Measurements from ENCODE around the gene NINJ2.
"Not testable (repeated sequence)": the region's sequence is repeated elsewhere in the genome, so short reads cannot be mapped to it uniquely, and the experiment has no call there.

The NINJ2 gene

DNA sequence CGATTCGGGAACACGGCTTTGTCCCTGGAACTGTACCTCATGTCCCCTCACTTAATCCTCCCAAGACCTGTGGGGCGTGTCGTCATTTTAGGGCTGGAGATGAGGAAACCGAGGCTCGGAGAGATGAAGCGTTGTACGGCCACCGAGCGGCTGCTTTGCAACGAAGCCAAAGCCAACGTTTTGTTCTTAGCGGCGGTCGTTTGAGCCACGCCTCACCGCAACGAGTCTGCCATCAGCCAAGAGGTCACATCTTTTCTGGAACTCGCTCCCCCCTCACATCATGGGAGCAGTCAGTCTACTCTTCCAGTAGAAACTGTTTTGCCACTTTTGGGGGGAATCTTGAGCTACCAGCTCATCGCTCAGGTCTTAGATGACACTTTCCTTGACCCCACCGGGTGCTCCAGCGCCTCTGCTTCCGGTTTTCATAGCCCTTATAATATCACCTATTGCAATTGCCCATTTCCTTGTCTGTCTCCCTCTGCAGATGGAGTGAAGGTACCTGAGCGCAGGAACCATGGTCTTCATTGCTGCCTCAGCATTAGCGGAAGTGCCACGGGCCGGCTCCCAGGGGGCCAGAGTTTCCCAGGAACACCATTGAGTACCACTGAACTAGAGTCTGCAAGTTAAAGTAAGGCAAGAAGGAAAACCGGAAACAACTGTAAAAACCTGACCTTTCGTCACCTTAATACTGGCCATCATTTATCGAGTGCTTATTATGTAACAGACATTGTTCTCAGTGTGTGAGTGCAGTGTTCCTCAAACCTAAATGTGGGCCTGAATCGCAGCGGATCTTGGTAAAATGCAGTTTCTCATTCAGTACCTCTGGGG lies 19.6 kb downstream of the NINJ2 start:
- POLR2A ChIA-PET, result interaction anchor here (1.7 kb wide), 1 partner anchor 13 kb away, joined by 7 read pairs; no protein-coding TSS in a partner anchor
- TF ChIP-seq, protein P1, sequence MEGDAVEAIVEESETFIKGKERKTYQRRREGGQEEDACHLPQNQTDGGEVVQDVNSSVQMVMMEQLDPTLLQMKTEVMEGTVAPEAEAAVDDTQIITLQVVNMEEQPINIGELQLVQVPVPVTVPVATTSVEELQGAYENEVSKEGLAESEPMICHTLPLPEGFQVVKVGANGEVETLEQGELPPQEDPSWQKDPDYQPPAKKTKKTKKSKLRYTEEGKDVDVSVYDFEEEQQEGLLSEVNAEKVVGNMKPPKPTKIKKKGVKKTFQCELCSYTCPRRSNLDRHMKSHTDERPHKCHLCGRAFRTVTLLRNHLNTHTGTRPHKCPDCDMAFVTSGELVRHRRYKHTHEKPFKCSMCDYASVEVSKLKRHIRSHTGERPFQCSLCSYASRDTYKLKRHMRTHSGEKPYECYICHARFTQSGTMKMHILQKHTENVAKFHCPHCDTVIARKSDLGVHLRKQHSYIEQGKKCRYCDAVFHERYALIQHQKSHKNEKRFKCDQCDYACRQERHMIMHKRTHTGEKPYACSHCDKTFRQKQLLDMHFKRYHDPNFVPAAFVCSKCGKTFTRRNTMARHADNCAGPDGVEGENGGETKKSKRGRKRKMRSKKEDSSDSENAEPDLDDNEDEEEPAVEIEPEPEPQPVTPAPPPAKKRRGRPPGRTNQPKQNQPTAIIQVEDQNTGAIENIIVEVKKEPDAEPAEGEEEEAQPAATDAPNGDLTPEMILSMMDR (IDR thresholded peaks at IDR 0.05; ENCODE audit: control extremely low read depth, extremely low read depth, low read depth, missing control alignments), result no peak
- no peak for DNase-seq (ENCODE audit: extremely low spot score)
- CTCF ChIA-PET, result interaction anchor here (1.1 to 1.5 kb wide), 4 partner anchors 12 to 107 kb away, joined by 3 to 9 read pairs (median 4); no protein-coding TSS in a partner anchor

DNA sequence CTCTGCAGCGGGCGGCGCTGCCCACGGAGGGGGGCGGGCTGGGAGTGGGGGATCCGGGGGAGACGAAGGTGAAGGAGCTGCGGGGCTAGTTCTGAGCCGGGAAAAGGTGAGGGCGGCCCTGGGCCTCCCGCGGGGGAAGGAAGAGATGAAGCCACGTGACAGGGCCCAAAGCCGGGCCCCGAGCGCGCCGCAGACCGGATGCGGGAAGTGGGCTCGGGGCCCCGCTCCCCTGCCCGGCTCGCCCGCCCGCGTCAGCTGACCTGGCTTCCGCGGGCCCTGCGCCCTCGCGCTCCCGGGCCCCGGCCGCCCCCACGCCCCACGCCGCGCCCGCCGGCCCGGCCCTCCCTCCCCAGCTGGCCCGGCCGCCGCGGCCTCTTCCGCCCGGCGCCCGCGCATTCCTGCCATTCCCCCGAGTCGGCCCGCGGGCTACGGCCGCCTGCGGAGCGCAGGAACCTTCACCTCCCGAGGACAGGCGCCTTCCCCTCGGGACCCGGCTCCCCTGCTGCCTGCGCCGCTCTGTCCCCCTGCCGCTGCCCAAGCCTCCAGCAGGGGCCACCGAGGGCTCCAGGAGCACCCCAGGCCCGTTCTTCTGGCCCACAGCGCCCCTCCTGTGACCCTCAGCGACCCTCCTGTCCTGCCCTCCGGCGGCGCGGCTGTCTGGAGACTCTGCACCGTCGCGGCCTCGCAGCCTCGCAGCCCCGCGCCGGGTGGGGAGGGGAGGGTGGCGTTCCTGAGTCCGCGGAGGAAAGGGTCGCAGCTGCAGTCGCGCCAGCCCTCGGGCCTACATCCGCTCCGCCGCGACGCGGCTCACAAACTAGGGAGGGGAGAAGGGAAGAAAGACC lies 20.4 kb downstream of the NINJ2 start:
- ChIA-PET POLR2A (interaction anchor here (0.9 to 1.7 kb wide), 3 partner anchors 12 to 110 kb away, joined by 4 to 7 read pairs (median 4); partner anchors contain the start of gene WNK1), CTCF (interaction anchor here (0.7 to 1.5 kb wide), 5 partner anchors 11 to 108 kb away, joined by 3 to 9 read pairs (median 4); no protein-coding TSS in a partner anchor)
- TF ChIP-seq, protein P1 (IDR thresholded peaks at IDR 0.05; ENCODE audit: control extremely low read depth, extremely low read depth, low read depth, missing control alignments), result peak; percentile 3
- DNase-seq (ENCODE audit: extremely low spot score), result peak; percentile 88

DNA sequence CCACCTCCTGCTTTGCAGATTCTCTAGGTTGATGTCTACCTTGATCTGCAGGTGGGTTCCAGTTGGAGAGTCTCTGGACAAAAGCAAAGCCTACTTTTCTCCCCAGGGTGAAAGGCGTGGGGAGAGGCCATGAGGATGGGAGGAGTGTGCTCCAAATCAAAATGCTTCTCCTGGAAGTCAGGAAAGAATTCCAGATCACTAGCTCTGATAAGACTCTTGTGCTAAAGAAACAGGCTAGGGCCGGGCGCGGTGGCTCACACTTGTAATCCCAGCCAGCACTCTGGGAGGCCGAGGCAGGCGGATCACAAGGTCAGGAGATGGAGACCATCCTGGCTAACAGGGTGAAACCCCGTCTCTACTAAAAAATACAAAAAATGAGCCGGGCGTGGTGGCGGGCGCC lies 21.9 kb downstream of the NINJ2 start:
- CTCF ChIA-PET, result interaction anchor here (1.0 to 1.1 kb wide), 2 partner anchors 27 to 110 kb away, joined by 3 read pairs; no protein-coding TSS in a partner anchor
- POLR2A ChIA-PET; DNase-seq (ENCODE audit: extremely low spot score): not testable (repeated sequence)

DNA sequence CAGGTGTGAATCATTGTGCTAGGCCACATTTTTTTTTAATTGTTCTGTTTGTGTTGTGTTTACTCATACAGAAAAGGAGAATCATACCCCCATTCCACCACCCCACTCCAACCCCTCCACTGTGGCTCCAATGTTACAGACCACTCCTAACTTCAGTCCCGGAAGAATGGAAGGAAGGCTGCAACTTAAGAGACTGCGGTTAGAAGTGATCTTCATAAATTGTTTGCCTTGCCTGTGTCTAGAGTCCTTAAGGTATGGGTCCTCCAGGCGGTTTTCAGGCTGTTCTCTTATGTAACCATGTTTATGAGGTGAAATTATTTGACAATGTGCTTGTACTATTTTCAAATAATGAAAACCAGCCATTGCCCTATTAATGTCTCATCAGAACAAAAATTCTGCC lies 22.5 kb downstream of the NINJ2 start:
- POLR2A ChIA-PET, result no interaction called here
- TF ChIP-seq, protein P1 (IDR thresholded peaks at IDR 0.05; ENCODE audit: control extremely low read depth, extremely low read depth, low read depth, missing control alignments), result no peak

DNA sequence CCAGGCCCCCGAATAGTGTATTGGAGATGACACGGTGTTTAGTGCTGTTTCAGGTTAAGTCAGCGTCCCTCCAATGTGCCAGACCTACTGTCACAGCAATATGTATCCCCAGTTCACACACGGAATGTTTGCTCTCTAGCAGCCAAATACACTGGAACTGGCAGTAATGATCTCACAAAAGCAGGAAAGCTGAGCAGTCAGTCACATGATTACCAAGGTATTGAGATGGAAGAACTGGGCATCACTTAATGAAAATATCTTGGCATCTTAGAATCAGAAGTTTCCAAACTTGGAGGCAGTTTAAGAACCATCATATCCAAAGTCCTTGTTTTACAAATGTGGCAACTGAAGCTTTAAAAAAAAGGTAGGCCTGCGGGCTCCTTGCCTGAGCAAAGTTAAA lies 23.3 kb downstream of the NINJ2 start:
- ChIA-PET POLR2A (interaction anchor here (0.6 kb wide), 1 partner anchor 167 kb away, joined by 3 read pairs; no protein-coding TSS in a partner anchor), CTCF (interaction anchor here (1.1 to 1.5 kb wide), 3 partner anchors 27 to 176 kb away, joined by 3 read pairs; no protein-coding TSS in a partner anchor)
- TF ChIP-seq, protein P1 (IDR thresholded peaks at IDR 0.05; ENCODE audit: control extremely low read depth, extremely low read depth, low read depth, missing control alignments), result no peak
- no peak for DNase-seq (ENCODE audit: extremely low spot score)

More for the DNA sequence above, 22.5 kb downstream of the NINJ2 start:
- CTCF ChIA-PET, result interaction anchor here (1.0 to 1.1 kb wide), 2 partner anchors 27 to 110 kb away, joined by 3 read pairs; no protein-coding TSS in a partner anchor
- no peak for DNase-seq (ENCODE audit: extremely low spot score)

DNA sequence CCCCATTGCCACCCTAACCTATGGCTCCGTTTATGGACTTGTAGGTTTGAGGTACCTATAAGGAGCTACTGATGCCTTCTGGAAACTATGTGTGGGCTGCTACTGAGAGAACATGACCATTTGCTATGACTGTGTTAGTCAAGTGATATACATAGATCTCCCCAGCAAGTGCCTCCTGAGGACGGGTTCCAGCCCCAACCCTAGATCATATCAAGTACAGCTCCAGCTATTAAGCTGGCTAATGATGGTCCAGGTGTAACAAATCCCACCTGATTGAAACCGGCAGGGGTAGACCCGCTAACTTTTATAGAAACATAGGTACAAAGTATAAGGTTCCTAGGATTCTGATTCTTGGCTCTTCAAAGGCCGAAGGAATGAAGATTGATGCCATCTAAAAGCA lies 23.7 kb downstream of the NINJ2 start:
- DNase-seq (ENCODE audit: extremely low spot score), result peak; percentile 57
- ChIA-PET POLR2A (interaction anchor here (0.6 kb wide), 2 partner anchors 38 to 168 kb away, joined by 3 to 5 read pairs; no protein-coding TSS in a partner anchor), CTCF (interaction anchor here (0.6 to 1.5 kb wide), 5 partner anchors 27 to 176 kb away, joined by 3 read pairs; no protein-coding TSS in a partner anchor)
- TF ChIP-seq, protein P1 (IDR thresholded peaks at IDR 0.05; ENCODE audit: control extremely low read depth, extremely low read depth, low read depth, missing control alignments), result no peak
